GM21576 (cell line): ENCODE measurements around the gene CCDC86.

Source experiments
- ATAC-seq: cut with Tn5 transposase; IDR thresholded peaks from one replicate; pipeline ENCODE4 v1.9.1; 2021; ENCODE audit warnings: mild to moderate bottlenecking, moderate library complexity; ENCODE audit not compliant: unreplicated experiment

CCDC86 gene

GRCh38 chr11:60830478-60831142 lies 11.3 kb upstream of the CCDC86 start:
- peak; percentile 7 for ATAC-seq

GRCh38 chr11:60831143-60831500 lies 10.8 kb upstream of the CCDC86 start:
- ATAC-seq = peak; percentile 75

GRCh38 chr11:60831501-60832079 lies 10.3 kb upstream of the CCDC86 start:
- no peak for ATAC-seq

GRCh38 chr11:60834742-60835533 lies 7.0 kb upstream of the CCDC86 start:
- no peak for ATAC-seq

DNA sequence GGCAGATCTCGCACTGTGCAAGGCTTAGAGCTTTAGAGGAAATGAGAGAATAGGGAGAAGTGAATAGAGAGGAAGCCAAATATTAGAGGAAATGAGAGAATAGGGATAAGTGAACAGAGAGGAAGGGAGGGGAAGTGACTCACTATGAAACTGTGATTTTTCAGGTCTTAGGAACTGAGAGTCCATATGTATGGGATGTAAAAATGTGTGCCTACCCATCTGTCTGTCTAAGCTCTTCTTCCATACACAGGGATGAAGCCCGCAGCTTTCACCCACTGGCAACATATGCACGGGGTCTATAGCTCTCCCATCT lies 6.4 kb upstream of the CCDC86 start:
- ATAC-seq = no peak

DNA sequence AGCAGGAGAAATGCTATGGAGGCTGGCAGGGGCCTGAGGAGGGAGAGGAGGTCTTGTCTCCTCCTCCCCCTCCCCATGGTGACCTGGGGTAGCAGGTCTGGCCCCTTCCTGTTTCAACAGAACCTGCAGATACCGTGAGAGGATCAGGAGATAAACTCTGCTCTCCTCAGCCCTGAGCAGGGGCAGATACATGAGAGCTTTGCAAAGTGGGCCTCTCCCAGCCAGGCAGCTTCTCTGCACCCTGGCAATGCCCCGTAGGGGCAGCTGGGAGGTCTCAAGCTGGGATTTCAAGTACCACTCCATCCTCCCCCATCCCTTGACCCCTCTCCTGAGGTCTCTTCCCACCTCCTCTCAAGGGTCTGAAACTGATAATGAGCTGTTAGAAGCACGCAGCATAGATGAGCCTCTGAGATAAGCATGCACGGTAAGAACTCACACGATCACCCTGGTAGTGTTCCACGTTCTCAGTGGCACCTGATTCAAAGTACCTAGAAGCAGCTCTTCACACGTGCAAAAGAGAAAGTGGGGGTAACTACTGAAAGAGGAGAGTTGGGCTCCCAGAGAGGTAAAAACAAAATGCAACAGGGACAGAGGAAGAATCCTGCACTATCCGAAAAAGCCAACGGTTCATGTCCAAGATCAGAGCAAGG lies 4.9 kb upstream of the CCDC86 start:
- ATAC-seq = no peak

DNA sequence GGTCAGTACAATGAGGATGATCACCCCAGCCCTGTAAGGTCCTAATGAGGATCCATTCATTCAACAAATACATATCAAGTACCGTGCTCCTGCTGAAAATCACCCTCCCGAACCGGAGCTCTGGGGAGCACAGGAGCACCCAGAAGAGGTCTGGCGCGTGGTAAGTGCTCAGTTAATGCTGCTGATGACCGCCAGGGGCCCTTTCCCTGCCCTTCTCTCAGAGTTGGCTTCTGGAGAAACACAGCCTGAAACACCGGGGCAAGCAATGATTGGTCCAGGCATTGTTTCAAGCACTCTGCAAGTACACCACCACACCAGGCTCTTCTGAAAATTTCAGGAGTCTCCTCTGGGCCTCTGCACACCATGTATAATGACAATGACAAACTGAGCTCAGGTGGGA lies 3.8 kb upstream of the CCDC86 start:
- no peak for ATAC-seq

DNA sequence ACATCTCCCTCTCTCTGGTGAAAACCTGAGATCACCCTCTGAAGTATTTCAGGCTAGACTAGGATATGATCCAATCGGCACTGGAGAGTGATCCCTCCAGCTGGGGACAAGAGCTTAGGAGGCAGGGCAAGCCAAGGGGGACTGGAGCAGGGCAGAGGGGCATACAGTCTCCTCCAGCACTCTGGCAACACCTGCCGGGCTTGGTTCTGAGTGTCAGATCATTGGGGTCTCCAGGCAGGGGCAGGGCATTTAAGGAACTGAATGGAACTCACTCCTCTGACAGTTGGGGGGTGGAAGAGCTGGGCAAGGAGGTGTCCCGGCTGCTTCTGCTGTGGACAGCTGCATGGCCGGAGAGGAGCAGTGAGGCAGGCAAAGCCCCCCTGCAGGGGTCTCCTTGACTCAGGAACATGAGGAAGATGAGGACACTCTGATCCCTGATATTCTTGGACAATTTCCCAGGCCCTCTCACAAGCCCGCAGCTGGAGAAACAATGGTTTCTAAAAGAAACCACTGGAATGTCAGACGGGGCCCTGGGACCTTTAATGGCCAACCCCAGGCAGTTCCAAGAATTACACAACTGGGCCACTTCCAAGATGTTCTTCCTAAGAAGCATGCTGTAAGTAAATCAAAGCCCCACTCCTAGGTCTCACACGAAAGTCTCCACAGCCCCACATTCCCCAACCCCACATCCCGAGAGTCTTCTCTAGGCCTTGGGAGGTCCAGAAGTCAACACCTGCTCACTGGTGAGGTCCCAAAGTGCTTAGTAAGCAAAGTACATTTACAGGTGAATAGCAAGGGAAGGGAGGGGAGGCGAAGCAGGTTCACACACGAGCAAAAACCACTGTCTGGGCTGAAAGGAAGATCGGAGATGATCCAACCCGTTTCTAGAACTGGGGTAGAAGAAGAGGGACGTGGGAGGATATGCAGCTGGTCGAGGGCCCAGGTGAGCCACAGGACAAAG lies 1.2 kb upstream of the CCDC86 start:
- ATAC-seq = no peak

DNA sequence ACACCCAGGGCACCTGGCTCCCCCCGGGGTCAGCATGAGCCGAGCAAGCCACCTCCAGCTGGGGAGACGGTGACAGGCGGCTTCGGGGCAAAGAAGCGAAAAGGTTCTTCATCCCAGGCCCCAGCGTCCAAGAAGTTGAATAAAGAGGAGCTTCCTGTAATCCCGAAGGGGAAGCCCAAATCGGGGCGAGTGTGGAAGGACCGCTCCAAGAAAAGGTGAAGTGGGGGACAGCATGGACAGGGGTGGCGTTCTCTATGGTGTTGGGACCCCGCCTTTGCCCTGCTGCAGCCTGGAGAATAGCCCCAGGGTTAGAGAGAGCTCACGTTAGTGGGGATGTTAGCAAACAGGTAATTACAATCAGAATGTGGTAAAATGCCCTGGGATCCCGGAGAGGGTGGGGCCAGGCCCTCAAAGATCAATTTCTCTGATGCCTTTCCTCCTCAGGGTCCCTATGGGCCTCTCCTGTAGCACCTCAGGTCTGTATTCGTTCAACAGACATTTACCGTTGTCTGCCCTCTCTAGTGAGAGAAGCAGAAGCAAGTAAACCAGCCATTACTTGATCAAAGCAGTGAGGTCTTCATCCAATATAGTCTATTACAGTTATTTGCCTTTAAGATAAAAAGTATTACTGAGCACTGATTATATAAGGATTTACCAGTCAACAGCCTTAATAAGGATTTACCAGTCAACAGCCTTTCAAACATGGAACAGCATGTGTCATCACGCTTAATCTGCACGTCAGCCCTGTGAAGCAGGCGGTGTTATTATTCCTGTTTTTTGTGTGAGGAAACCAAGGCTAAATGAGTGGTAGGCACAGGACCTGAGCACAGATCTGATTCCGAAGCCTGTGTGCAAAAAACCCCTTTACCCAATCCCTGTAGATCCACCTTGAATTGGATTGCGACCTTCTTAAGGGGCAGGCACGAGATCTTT lies 1.0 kb downstream of the CCDC86 start:
- no peak for ATAC-seq

- ATAC-seq = no peak
Observed at GRCh38 chr11:60844045-60844869, 2.3 kb downstream of the CCDC86 start.

DNA sequence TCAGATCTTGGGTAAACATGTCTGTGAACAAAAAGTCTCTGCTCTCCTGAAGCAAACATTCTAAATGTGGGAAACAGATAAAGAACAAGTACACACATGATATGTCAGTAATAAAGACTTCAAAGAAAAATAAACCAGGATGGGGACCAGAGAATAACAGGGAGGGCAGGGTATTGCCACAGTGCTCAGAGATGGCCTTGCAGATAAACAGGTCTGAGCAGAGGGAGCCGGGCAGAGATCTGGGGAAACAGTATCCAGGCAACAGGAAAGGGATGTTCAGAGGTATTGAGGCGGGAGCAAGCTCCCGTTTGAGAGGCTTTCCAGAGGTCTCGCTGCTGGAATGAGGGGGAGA lies 2.9 kb downstream of the CCDC86 start:
- no peak for ATAC-seq

DNA sequence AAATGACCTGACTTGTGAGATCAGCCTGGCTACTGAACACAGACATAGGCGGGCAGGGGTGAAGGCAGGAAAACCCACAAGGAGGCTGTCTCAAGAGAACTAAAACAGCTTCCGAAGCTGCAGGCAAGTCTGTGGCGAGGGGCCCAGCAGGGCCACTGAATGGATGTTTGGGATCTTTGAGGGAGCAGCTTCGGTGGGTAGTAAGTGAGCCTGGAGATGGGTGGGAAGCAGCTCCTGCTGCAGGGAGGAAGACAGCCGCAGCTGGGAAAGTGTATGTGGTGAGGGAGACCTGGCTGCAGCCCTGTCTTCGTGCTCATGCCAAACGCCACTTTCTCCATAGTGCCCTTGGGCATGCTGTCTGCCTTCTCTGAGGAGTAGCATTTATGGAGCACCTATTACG lies 3.4 kb downstream of the CCDC86 start:
- ATAC-seq = no peak

GRCh38 chr11:60847281-60847680 lies 5.4 kb downstream of the CCDC86 start:
- no peak for ATAC-seq

DNA sequence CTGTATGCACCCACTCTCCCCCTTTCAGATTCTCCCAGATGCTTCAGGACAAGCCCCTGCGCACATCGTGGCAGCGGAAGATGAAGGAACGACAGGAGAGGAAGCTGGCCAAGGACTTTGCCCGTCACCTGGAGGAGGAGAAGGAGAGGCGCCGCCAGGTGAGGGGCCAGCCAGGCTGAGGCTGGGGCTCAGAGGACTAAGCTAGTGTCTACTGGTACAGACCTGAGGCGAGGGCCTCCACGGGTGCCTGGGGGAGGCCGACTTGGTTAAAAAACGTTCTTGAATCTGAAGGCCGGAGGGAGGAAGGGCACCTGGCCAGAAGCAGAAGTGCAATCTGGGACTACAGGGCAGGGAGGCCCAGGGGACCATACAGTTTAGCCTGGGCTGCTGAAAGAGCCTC lies 6.0 kb downstream of the CCDC86 start:
- ATAC-seq = no peak

GRCh38 chr11:60848714-60849151 lies 6.8 kb downstream of the CCDC86 start:
- no peak for ATAC-seq

- ATAC-seq = no peak
Observed at GRCh38 chr11:60849641-60850520, 8.0 kb downstream of the CCDC86 start.

DNA sequence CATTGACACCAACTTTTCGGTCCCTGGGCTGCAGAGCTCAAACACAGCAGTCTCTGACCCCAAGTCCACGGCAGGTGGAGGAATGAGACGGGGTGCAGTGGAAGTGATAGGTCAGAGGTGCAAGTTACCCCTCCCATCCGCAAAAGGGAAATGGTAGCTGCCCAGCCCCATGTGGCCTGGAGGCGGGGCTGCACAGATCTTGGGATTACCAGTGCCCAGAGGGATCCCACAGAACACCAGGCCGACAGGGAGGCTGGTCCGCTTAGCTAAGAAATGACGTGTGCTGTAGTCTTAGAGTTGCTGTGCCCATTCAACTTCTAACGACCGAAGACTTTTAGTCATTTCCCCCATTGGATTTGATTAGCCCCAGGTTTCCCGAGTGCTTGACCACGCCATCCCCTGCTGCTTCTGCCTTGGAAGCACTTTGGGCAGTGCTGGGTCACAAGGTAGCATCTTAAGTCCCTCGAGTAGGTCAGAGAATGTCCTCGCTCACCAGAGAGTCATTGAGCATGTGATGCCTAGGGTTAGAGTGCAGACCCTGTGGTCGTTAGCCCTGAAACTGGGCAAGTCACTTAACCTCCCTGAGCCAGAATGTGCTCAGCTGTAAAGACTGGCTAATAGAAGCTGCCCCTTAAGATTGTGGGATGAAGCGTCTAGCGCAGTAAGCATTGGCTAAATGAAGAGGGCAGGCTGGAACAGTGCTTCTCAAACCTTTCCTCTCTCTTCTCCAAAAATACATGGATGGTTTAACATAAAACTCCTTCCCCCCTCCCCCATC lies 9.6 kb downstream of the CCDC86 start:
- no peak for ATAC-seq
